IMR-90 (cell line): ENCODE results near the gene SIRPG. TPM values are rescaled to one million over a fixed set of nuclear protein-coding genes. Genes with fewer than 3 reads are reported as not detected.

Source experiments
- ATAC-seq: fragments of 200-7000 bp; cut with Tn5 transposase; 2 replicates; pipeline ENCODE4 v1.9.1; 2020; ENCODE audit warnings: low read depth, mild to moderate bottlenecking, moderate library complexity
- BruUV-seq: library from RNA; stranded (reverse); fragments of 400-500 nt; replicated peaks from 2 replicates; lab custom pipeline; 2021; lab: Mats Ljungman, UMichigan
- CTCF ChIA-PET: fragments of 300-600 bp; formaldehyde crosslinking; extraction: SDS; loops from one replicate; lab custom pipeline; 2021; ENCODE audit warnings: antibody characterized with exemption; lab: Yijun Ruan, JAX
- POLR2A ChIA-PET: fragments of 300-600 bp; sonication (Branson Sonifier 250); formaldehyde crosslinking; loops from one replicate; lab custom pipeline; 2022; ENCODE audit warnings: antibody characterized with exemption; ENCODE audit not compliant: unreplicated experiment; lab: Charles Lee
- DNase-seq: peaks from one replicate; pipeline ENCODE4 v3.0.0; 2013
- H2AFZ ChIP-seq: replicated peaks from 2 replicates; pipeline ENCODE3; 2013; ENCODE audit warnings: low read length, mild to moderate bottlenecking; ENCODE audit not compliant: poor library complexity
- H2AK5ac ChIP-seq: 2 replicates; pipeline ENCODE4 v1.6.1; 2013; ENCODE audit warnings: low read depth, low read length, inconsistent platforms
- H2AK9ac ChIP-seq: replicated peaks from 2 replicates; pipeline ENCODE3; 2013; ENCODE audit warnings: mild to moderate bottlenecking, low read depth, low read length, moderate library complexity; ENCODE audit not compliant: poor library complexity
- H2BK120ac ChIP-seq: 2 replicates; pipeline ENCODE4 v1.6.1; 2013; ENCODE audit warnings: low read depth, low read length, inconsistent platforms
- H2BK15ac ChIP-seq: 3 replicates; pipeline ENCODE4 v1.6.1; 2013; ENCODE audit warnings: low read depth, low read length, inconsistent platforms
- H2BK20ac ChIP-seq: 2 replicates; pipeline ENCODE4 v1.6.1; 2013; ENCODE audit warnings: low read depth, mild to moderate bottlenecking, inconsistent platforms, low read length, moderate library complexity
- H2BK5ac ChIP-seq: 2 replicates; pipeline ENCODE4 v1.6.1; 2013; ENCODE audit warnings: mild to moderate bottlenecking, low read depth, low read length, inconsistent platforms; ENCODE audit not compliant: poor library complexity, severe bottlenecking
- H3K14ac ChIP-seq: replicated peaks from 2 replicates; pipeline ENCODE4 v1.6.1; 2013; ENCODE audit warnings: low read depth, low read length, inconsistent platforms
- H3K18ac ChIP-seq: 2 replicates; pipeline ENCODE4 v1.6.1; 2013; ENCODE audit warnings: low read depth, low read length, control low read depth
- H3K23ac ChIP-seq: 2 replicates; pipeline ENCODE4 v1.6.1; 2013; ENCODE audit warnings: low read depth, low read length, inconsistent platforms
- H3K27ac ChIP-seq: 2 replicates; pipeline ENCODE4 v1.5.1; 2013; ENCODE audit warnings: mild to moderate bottlenecking, control low read depth, low read length; ENCODE audit not compliant: insufficient read depth
- H3K27me3 ChIP-seq: 2 replicates; pipeline ENCODE4 v1.6.1; 2013; ENCODE audit warnings: low read length; ENCODE audit not compliant: control insufficient read depth, insufficient read depth
- H3K36me3 ChIP-seq: 2 replicates; pipeline ENCODE4 v1.6.1; 2013; ENCODE audit warnings: low read length, mixed read lengths; ENCODE audit not compliant: control insufficient read depth, insufficient read depth
- H3K4ac ChIP-seq: 2 replicates; pipeline ENCODE4 v1.6.1; 2013; ENCODE audit warnings: low read depth, low read length, inconsistent platforms
- H3K4me1 ChIP-seq: 2 replicates; pipeline ENCODE4 v1.6.1; 2013; ENCODE audit warnings: low read length, mixed read lengths; ENCODE audit not compliant: control insufficient read depth, insufficient read depth
- H3K4me2 ChIP-seq: 2 replicates; pipeline ENCODE4 v1.6.1; 2013; ENCODE audit warnings: low read depth, mild to moderate bottlenecking, control low read depth, low read length, moderate library complexity
- H3K4me3 ChIP-seq: 2 replicates; pipeline ENCODE4 v1.5.1; 2013; ENCODE audit warnings: low read depth, mild to moderate bottlenecking, control low read depth, low read length, moderate library complexity; ENCODE audit not compliant: insufficient read depth
- H3K56ac ChIP-seq: 2 replicates; pipeline ENCODE4 v1.6.1; 2013; ENCODE audit warnings: low read length, inconsistent platforms; ENCODE audit not compliant: insufficient read depth; ENCODE audit errors: extremely low read depth
- H3K79me1 ChIP-seq, 2 experiments: 2 replicates each; pipeline ENCODE4 v1.6.1; 2013; ENCODE audit warnings: low read length in 2 of 2, inconsistent platforms in 1 of 2, low read depth in 1 of 2
- H3K9ac ChIP-seq: 2 replicates; pipeline ENCODE4 v1.6.1; 2013; ENCODE audit warnings: low read depth, low read length, control low read depth
- H3K9me1 ChIP-seq: 2 replicates; pipeline ENCODE4 v1.6.1; 2013; ENCODE audit warnings: low read length, inconsistent platforms; ENCODE audit not compliant: insufficient read depth
- H3K9me3 ChIP-seq: 2 replicates; pipeline ENCODE4 v1.6.1; 2013; ENCODE audit warnings: low read length; ENCODE audit not compliant: control insufficient read depth, insufficient read depth
- H4K20me1 ChIP-seq: 2 replicates; pipeline ENCODE4 v1.6.1; 2013; ENCODE audit warnings: low read length, inconsistent platforms; ENCODE audit not compliant: insufficient read depth
- H4K5ac ChIP-seq: 2 replicates; pipeline ENCODE4 v1.6.1; 2013; ENCODE audit warnings: mild to moderate bottlenecking, low read depth, low read length, control low read depth
- H4K8ac ChIP-seq, 2 experiments: 2 replicates each; pipeline ENCODE4 v1.6.1; 2013; ENCODE audit warnings: low read depth in 2 of 2, low read length in 2 of 2, control low read depth in 1 of 2, inconsistent platforms in 1 of 2
- H4K91ac ChIP-seq: 2 replicates; pipeline ENCODE4 v1.6.1; 2013; ENCODE audit warnings: low read depth, low read length, inconsistent platforms; ENCODE audit not compliant: insufficient read depth
- BHLHE40 ChIP-seq: fragments of 150-350 bp; IDR thresholded peaks from 2 replicates; pipeline ENCODE4 v1.6.1; 2016; ENCODE audit warnings: mild to moderate bottlenecking, low read depth, low read length
- CEBPB ChIP-seq: IDR thresholded peaks from 2 replicates; pipeline ENCODE4 v1.6.1; 2012; ENCODE audit warnings: low read depth, low read length, improper control_type of control experiment
- CHD1 ChIP-seq: IDR thresholded peaks from 2 replicates; pipeline ENCODE4 v1.6.1; 2012; ENCODE audit warnings: low read depth, low read length, improper control_type of control experiment
- FOS ChIP-seq: fragments of 150-350 bp; IDR thresholded peaks from 2 replicates; pipeline ENCODE4 v1.6.1; 2016; ENCODE audit warnings: low read depth, low read length
- MAFK ChIP-seq: IDR thresholded peaks from 2 replicates; pipeline ENCODE4 v1.6.1; 2012; ENCODE audit warnings: low read depth, low read length, improper control_type of control experiment
- MAZ ChIP-seq: IDR thresholded peaks from 2 replicates; pipeline ENCODE4 v1.6.1; 2012; ENCODE audit warnings: low read depth, mild to moderate bottlenecking, low read length, improper control_type of control experiment, moderate library complexity, borderline replicate concordance
- MXI1 ChIP-seq: IDR thresholded peaks from 2 replicates; pipeline ENCODE4 v1.6.1; 2012; ENCODE audit warnings: low read depth, mild to moderate bottlenecking, low read length, moderate library complexity, borderline replicate concordance
- NFE2L2 ChIP-seq: fragments of 150-350 bp; IDR thresholded peaks from 2 replicates; pipeline ENCODE4 v1.6.1; 2016; ENCODE audit warnings: low read depth, mild to moderate bottlenecking, low read length
- POLR2A ChIP-seq: IDR thresholded peaks from 2 replicates; pipeline ENCODE4 v1.6.1; 2012; ENCODE audit warnings: mild to moderate bottlenecking, low read depth, low read length
- RAD21 ChIP-seq: IDR thresholded peaks from 2 replicates; pipeline ENCODE4 v1.6.1; 2012; ENCODE audit warnings: low read length, improper control_type of control experiment
- RCOR1 ChIP-seq: IDR thresholded peaks from 2 replicates; pipeline ENCODE4 v1.6.1; 2012; ENCODE audit warnings: mild to moderate bottlenecking, low read length, improper control_type of control experiment; ENCODE audit not compliant: insufficient replicate concordance
- RFX5 ChIP-seq: IDR thresholded peaks from 2 replicates; pipeline ENCODE4 v1.8.0; 2012; ENCODE audit warnings: low read depth, mild to moderate bottlenecking, low read length, moderate library complexity
- SMC3 ChIP-seq: fragments of 150-350 bp; IDR thresholded peaks from 2 replicates; pipeline ENCODE4 v1.6.1; 2016; ENCODE audit warnings: low read depth, mild to moderate bottlenecking, antibody characterized with exemption, low read length, moderate library complexity
- WGBS, 2 experiments: methylation state at CpG; one replicate each; pipeline versions ENCODE4 v1.1.5 to v1.1.7; 2013; ENCODE audit warnings: missing lambda C conversion rate in 2 of 2; ENCODE audit not compliant: insufficient read length in 1 of 2; ENCODE audit errors: extremely low coverage in 2 of 2; 5-methylcytosine and 5-hydroxymethylcytosine counted together
- dilution Hi-C: fragments of 300-500 bp; cut with HindIII; formaldehyde crosslinking; loops from one replicate; pipeline ENCODE4 v1.14.3; 2018; ENCODE audit warnings: low sequenced_read_pairs; ENCODE audit not compliant: unreplicated experiment
- in situ Hi-C: fragments of 300-500 bp; cut with MboI; formaldehyde crosslinking; loops from 3 replicates; pipeline ENCODE4 v1.14.3; 2019; ENCODE audit warnings: low sequenced_read_pairs, inconsistent platforms, mixed read lengths
- intact Hi-C: fragments of 100-400 bp; cut with micrococcal nuclease; formaldehyde crosslinking; loops from 2 replicates; pipeline ENCODE4 v1.10.0; 2022
- polyA plus RNA-seq, 3 experiments: library from polyadenylated mRNA; depleted of rRNA; stranded (reverse); fragments of >200 nt; gene quantifications; 2 replicates each; pipeline ENCODE4 v1.2.3, GENCODE V29; 2012; ENCODE audit warnings: low replicate concordance in 1 of 3
- total RNA-seq: library from RNA; depleted of rRNA; stranded (reverse); fragments of >200 nt; gene quantifications from 2 replicates; pipeline ENCODE4 v1.2.3, GENCODE V29; 2012
- TF ChIP-seq, protein P1 (sequence below): fragments of 150-350 bp; IDR thresholded peaks from 2 replicates; pipeline ENCODE4 v1.6.1; 2017; ENCODE audit warnings: mild to moderate bottlenecking, antibody characterized with exemption, low read length, low read depth
- TF ChIP-seq, protein P2 (sequence below): conservative IDR thresholded peaks from 2 replicates; pipeline ENCODE4 v1.5.1; 2012; ENCODE audit warnings: mild to moderate bottlenecking, low read depth, low read length, improper control_type of control experiment
- TF ChIP-seq, protein P3 (sequence below): fragments of 150-350 bp; IDR thresholded peaks from 2 replicates; pipeline ENCODE4 v1.6.1; 2016; ENCODE audit warnings: low read depth, mild to moderate bottlenecking, low read length, moderate library complexity, borderline replicate concordance

Gene SIRPG
- total and polyA plus RNA-seq, 2 of the 4 experiments (the other 2 are of a cell fraction) = not detected

DNA sequence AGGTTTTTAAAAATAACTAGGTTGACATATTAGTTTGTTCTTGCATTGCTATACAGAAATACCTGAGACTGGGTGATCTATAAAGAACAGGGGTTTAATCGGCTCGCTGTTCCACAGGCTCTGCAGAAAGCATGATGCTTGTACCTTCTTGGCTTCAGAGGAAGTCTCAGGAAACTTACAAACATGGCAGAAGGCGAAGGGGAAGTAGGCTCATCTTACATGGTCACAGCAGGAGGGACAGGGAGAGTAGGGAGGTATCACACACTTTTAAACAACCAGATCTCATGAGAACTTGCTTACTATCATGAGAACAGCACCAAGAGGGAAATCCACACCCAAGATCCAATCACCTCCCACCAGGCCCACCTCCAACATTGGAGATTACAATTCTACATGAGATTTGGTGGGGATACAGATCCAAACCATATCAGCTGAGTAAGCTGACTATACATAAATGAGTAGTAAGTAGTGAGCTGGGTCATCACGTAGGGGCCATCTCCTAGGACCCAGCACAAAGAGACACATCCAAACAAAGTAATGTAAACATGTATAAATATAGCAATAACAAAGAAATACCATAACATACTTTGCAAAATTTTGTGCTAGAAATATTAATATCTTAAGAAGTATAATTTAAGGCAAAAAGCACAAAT, 31.4 kb upstream of the SIRPG start:
- no peak for ATAC-seq
- WGBS, 2 experiments = 100% methylated on average over 2 of the region's 4 CpGs; no CpG with 5 or more reads in 1 of the 2 experiments
- Histone ChIP-seq H2BK20ac (no peak overlapping the region), H4K91ac (no peak overlapping the region), H2BK120ac (no peak overlapping the region), H3K14ac (no peak overlapping the region), H3K4me1 (no peaks in the 10 kb centered on the region), H4K5ac (no peak overlapping the region), H3K36me3 (no peaks in the 10 kb centered on the region), H3K9me3 (no peaks in the 10 kb centered on the region), H3K23ac (no peak overlapping the region), H3K56ac (no peak overlapping the region), H3K4me3 (no peak overlapping the region), H2BK5ac (no peak overlapping the region), H4K8ac (no peak overlapping the region), H2AK9ac (no peak overlapping the region), H3K27me3 (peaks cover 5% of the 10 kb centered on the region), H3K9ac (no peak overlapping the region), H3K4ac (no peak overlapping the region), H2AK5ac (no peak overlapping the region), H3K9me1 (no peaks in the 10 kb centered on the region), H2BK15ac (no peak overlapping the region), H2AFZ (no peak overlapping the region), H4K20me1 (no peaks in the 10 kb centered on the region), H3K4me2 (no peak overlapping the region), H3K27ac (no peak overlapping the region), H3K79me1 (no peaks in the 10 kb centered on the region), H3K18ac (no peak overlapping the region)
- in situ Hi-C loops = no loop called here
- CTCF ChIA-PET = no interaction called here
- POLR2A ChIA-PET = no interaction called here
- TF ChIP-seq BHLHE40 = no peak
- no peak for TF ChIP-seq RCOR1
- no peak for TF ChIP-seq CHD1
- TF ChIP-seq MAFK = no peak
- no peak for TF ChIP-seq MXI1
- TF ChIP-seq SMC3 = no peak
- no peak for TF ChIP-seq NFE2L2
- TF ChIP-seq CEBPB = no peak
- no peak for TF ChIP-seq FOS
- TF ChIP-seq, protein P1, sequence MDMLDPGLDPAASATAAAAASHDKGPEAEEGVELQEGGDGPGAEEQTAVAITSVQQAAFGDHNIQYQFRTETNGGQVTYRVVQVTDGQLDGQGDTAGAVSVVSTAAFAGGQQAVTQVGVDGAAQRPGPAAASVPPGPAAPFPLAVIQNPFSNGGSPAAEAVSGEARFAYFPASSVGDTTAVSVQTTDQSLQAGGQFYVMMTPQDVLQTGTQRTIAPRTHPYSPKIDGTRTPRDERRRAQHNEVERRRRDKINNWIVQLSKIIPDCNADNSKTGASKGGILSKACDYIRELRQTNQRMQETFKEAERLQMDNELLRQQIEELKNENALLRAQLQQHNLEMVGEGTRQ = no peak
- TF ChIP-seq RFX5 = no peak
- TF ChIP-seq, protein P2, sequence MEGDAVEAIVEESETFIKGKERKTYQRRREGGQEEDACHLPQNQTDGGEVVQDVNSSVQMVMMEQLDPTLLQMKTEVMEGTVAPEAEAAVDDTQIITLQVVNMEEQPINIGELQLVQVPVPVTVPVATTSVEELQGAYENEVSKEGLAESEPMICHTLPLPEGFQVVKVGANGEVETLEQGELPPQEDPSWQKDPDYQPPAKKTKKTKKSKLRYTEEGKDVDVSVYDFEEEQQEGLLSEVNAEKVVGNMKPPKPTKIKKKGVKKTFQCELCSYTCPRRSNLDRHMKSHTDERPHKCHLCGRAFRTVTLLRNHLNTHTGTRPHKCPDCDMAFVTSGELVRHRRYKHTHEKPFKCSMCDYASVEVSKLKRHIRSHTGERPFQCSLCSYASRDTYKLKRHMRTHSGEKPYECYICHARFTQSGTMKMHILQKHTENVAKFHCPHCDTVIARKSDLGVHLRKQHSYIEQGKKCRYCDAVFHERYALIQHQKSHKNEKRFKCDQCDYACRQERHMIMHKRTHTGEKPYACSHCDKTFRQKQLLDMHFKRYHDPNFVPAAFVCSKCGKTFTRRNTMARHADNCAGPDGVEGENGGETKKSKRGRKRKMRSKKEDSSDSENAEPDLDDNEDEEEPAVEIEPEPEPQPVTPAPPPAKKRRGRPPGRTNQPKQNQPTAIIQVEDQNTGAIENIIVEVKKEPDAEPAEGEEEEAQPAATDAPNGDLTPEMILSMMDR = no peak
- no peak for TF ChIP-seq RAD21
- no peak for TF ChIP-seq MAZ
- TF ChIP-seq POLR2A = no peak
- TF ChIP-seq, protein P3, sequence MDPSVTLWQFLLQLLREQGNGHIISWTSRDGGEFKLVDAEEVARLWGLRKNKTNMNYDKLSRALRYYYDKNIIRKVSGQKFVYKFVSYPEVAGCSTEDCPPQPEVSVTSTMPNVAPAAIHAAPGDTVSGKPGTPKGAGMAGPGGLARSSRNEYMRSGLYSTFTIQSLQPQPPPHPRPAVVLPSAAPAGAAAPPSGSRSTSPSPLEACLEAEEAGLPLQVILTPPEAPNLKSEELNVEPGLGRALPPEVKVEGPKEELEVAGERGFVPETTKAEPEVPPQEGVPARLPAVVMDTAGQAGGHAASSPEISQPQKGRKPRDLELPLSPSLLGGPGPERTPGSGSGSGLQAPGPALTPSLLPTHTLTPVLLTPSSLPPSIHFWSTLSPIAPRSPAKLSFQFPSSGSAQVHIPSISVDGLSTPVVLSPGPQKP = no peak
- no TSS peak for BruUV-seq
- no peak for DNase-seq
- intact Hi-C loops = no loop called here
- dilution Hi-C loops = no loop called here
